KMS-11 (cell line): ENCODE results near the gene ORAI3.

Experiments used
- H2AFZ ChIP-seq: fragments of 200-600 bp; sonication (generic); 2 replicates; pipeline ENCODE4 v1.6.1; 2016; ENCODE audit warnings: antibody characterized with exemption, mixed run types, low read depth
- H3K27ac ChIP-seq: fragments of 200-600 bp; sonication (generic); 2 replicates; pipeline ENCODE4 v1.6.1; 2016; ENCODE audit warnings: mild to moderate bottlenecking, mixed run types
- H3K27me3 ChIP-seq: fragments of 200-600 bp; sonication (generic); 2 replicates; pipeline ENCODE4 v1.6.1; 2017; ENCODE audit warnings: mild to moderate bottlenecking, low read depth, mixed run types, moderate library complexity; ENCODE audit not compliant: insufficient read depth
- H3K36me3 ChIP-seq: fragments of 200-600 bp; sonication (generic); 2 replicates; pipeline ENCODE4 v1.6.1; 2017; ENCODE audit warnings: mild to moderate bottlenecking, mixed run types; ENCODE audit not compliant: insufficient read depth
- H3K4me1 ChIP-seq: fragments of 200-600 bp; sonication (generic); 2 replicates; pipeline ENCODE4 v1.6.1; 2016; ENCODE audit warnings: mild to moderate bottlenecking, low read depth, mixed run types; ENCODE audit not compliant: poor library complexity, severe bottlenecking
- H3K4me2 ChIP-seq: fragments of 200-600 bp; sonication (generic); 2 replicates; pipeline ENCODE4 v1.7.0; 2016; ENCODE audit warnings: mild to moderate bottlenecking, mixed run types
- H3K4me3 ChIP-seq: fragments of 200-600 bp; sonication (generic); IDR thresholded peaks from 2 replicates; pipeline ENCODE4 v1.6.1; 2017; ENCODE audit warnings: low read depth, low read length, mixed read lengths; ENCODE audit not compliant: insufficient read depth
- H3K79me2 ChIP-seq: fragments of 200-600 bp; sonication (generic); 2 replicates; pipeline ENCODE4 v1.6.1; 2016; ENCODE audit warnings: low read depth, mixed run types; ENCODE audit not compliant: insufficient read depth
- H3K9ac ChIP-seq: fragments of 200-600 bp; sonication (generic); 2 replicates; pipeline ENCODE4 v1.6.1; 2016; ENCODE audit warnings: mild to moderate bottlenecking, mixed run types
- H4K20me1 ChIP-seq: fragments of 200-600 bp; sonication (generic); 2 replicates; pipeline ENCODE4 v1.6.1; 2016; ENCODE audit warnings: mild to moderate bottlenecking, mixed run types; ENCODE audit not compliant: insufficient read depth
- CTCF ChIP-seq: fragments of 200-600 bp; sonication (generic); conservative IDR thresholded peaks from 2 replicates; pipeline ENCODE4 v1.6.1; 2017; ENCODE audit warnings: low read depth, mild to moderate bottlenecking, antibody characterized with exemption, low read length, moderate library complexity, mixed read lengths

ORAI3 gene

GRCh38 chr16:30997725-30998711 lies 49.1 kb downstream of the ORAI3 start:
- TF ChIP-seq CTCF = no peak
- Histone ChIP-seq H3K27ac (no peak overlapping the region), H2AFZ (peak overlapping the region; percentile 77; the same call in 1 of the 2 replicates), H3K27me3 (peaks cover 8% of the 10 kb centered on the region; the same call in 1 of the 2 replicates), H3K9ac (no peak overlapping the region), H3K36me3 (no peaks in the 10 kb centered on the region), H3K4me1 (peaks cover 8% of the 10 kb centered on the region), H4K20me1 (no peaks in the 10 kb centered on the region), H3K79me2 (no peaks in the 10 kb centered on the region), H3K4me2 (peak overlapping the region; percentile 93), H3K4me3 (no peak overlapping the region)

- Histone ChIP-seq H3K27ac (no peak overlapping the region), H3K4me1 (peaks cover 8% of the 10 kb centered on the region), H3K36me3 (no peaks in the 10 kb centered on the region), H3K79me2 (no peaks in the 10 kb centered on the region), H3K27me3 (peaks cover 12% of the 10 kb centered on the region; the same call in 1 of the 2 replicates), H3K9ac (no peak overlapping the region), H3K4me3 (no peak overlapping the region), H3K4me2 (no peak overlapping the region), H4K20me1 (no peaks in the 10 kb centered on the region), H2AFZ (no peak overlapping the region)
- TF ChIP-seq CTCF = no peak
These were observed 50.2 kb downstream of the ORAI3 start for GRCh38 chr16:30998852-30999761.

- no peak overlapping the region for H3K4me3 ChIP-seq
- H3K4me1 ChIP-seq = peaks cover 8% of the 10 kb centered on the region
- H2AFZ ChIP-seq = no peak overlapping the region
- H3K36me3 ChIP-seq = no peaks in the 10 kb centered on the region
- no peak overlapping the region for H3K9ac ChIP-seq
- no peak overlapping the region for H3K4me2 ChIP-seq
- H4K20me1 ChIP-seq = no peaks in the 10 kb centered on the region
- H3K79me2 ChIP-seq = no peaks in the 10 kb centered on the region
- H3K27ac ChIP-seq = no peak overlapping the region
- peaks cover 21% of the 10 kb centered on the region; the same call in 1 of the 2 replicates for H3K27me3 ChIP-seq
- TF ChIP-seq CTCF = no peak
These were observed 52.0 kb downstream of the ORAI3 start for GRCh38 chr16:31000671-31001382.
